ENCODE measurements around the gene PTGR3. TPM values are rescaled to one million over a fixed set of nuclear protein-coding genes. Genes with fewer than 3 reads are reported as not detected.

The PTGR3 gene
- total and polyA plus RNA-seq, 12 donors, result 8.8 to 40.2 (median 19.3) TPM

DNA sequence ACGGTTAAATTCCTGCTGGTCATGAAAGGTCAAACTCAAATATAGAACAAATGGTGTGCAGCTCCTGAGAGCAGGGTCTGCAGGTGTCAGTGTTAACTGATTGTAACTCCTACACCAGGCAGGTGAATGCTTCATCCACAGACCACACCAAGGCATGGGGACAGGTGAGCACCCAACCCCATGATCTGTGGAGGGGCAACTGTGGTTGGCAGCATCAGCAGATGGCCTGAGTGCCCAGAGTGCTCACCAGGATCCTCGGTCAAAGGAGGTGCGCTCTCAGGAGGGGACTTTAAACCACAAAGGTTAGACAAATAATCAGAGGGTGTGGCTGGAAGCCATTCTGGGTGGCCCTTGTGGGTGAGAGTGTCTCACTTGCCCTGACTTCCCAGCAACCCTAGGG is 44.5 kb downstream of the PTGR3 start:
- TF ChIP-seq, protein P1, sequence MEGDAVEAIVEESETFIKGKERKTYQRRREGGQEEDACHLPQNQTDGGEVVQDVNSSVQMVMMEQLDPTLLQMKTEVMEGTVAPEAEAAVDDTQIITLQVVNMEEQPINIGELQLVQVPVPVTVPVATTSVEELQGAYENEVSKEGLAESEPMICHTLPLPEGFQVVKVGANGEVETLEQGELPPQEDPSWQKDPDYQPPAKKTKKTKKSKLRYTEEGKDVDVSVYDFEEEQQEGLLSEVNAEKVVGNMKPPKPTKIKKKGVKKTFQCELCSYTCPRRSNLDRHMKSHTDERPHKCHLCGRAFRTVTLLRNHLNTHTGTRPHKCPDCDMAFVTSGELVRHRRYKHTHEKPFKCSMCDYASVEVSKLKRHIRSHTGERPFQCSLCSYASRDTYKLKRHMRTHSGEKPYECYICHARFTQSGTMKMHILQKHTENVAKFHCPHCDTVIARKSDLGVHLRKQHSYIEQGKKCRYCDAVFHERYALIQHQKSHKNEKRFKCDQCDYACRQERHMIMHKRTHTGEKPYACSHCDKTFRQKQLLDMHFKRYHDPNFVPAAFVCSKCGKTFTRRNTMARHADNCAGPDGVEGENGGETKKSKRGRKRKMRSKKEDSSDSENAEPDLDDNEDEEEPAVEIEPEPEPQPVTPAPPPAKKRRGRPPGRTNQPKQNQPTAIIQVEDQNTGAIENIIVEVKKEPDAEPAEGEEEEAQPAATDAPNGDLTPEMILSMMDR (IDR thresholded peaks at IDR 0.05), result no peak
- no peak for TF ChIP-seq POLR2A (IDR thresholded peaks at IDR 0.05)
- Histone ChIP-seq H3K4me3 (no peak overlapping the region), H3K36me3 (replicated peaks in 1 of 2) (no peaks in the 10 kb centered on the region), H3K4me1 (replicated peaks in 1 of 2) (peaks cover 0 to 5% of the 10 kb centered on the region in 2 donors), H3K27ac (no peak overlapping the region), H3K27me3 (no peaks in the 10 kb centered on the region), H3K9me3 (replicated peaks in 1 of 3) (no peaks in the 10 kb centered on the region)
- intact Hi-C loops (cut with DNase I), result no loop called here
- 90 to 100% (median 96%) methylated on average over 1 to 3 of the region's 3 CpGs for WGBS, 4 donors
- DNase-seq, result no peak

DNA sequence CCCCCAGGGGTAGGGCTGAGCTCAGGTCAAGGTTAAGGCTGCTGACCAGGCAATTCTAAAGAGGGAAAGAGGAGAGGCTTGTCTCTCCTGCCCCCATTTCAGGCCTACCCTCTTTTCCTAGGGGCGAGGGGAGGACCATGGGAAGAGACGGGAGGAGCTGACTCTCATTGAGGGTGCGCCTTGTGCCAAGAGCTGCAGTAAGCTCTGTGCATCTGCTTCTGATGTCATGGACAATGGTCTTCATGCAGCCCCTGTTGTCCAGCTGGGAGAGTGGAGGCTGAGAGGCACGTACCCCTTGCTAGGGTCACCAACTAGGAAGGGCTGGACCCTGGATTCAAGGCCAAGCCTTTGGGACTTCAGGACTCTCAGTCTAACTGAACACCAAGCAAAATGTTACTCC is 45.2 kb downstream of the PTGR3 start:
- WGBS, 4 donors, result 81 to 98% (median 87%) methylated on average over 3 to 4 of the region's 4 CpGs
- Histone ChIP-seq H3K4me1 (replicated peaks in 1 of 2) (peaks cover 0 to 5% of the 10 kb centered on the region in 2 donors), H3K27ac (no peak overlapping the region), H3K36me3 (replicated peaks in 1 of 2) (no peaks in the 10 kb centered on the region), H3K4me3 (no peak overlapping the region), H3K9me3 (replicated peaks in 1 of 3) (no peaks in the 10 kb centered on the region), H3K27me3 (no peaks in the 10 kb centered on the region)
- peak in 1 of 7 donors; percentile 36 for DNase-seq
- intact Hi-C loops (cut with DNase I), result no loop called here
- TF ChIP-seq, protein P1 (IDR thresholded peaks at IDR 0.05), result no peak
- no peak for TF ChIP-seq POLR2A (IDR thresholded peaks at IDR 0.05)

DNA sequence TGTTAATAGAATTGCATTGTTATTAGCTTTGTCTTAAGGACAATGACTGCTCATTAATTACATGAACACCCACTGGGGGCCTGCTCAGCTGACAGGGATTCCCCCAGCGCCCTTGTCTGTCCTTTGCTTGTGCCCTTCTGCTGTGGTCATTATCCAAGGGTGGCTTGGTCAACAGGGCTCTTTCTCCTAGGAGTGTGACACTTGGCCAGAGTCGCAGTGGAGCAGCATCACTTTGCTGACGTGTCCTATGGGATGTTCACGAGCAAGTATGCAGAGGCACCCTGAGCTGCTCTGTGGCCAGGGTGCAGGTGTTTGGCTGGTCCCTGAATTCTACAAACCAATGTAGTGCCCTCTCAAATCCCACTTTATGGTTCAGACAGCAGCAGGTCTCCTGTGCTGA is 46.0 kb downstream of the PTGR3 start:
- Histone ChIP-seq H3K9me3 (replicated peaks in 1 of 3) (no peaks in the 10 kb centered on the region), H3K4me1 (replicated peaks in 1 of 2) (peaks cover 0 to 5% of the 10 kb centered on the region in 2 donors), H3K4me3 (no peak overlapping the region), H3K36me3 (replicated peaks in 1 of 2) (no peaks in the 10 kb centered on the region), H3K27ac (no peak overlapping the region), H3K27me3 (no peaks in the 10 kb centered on the region)
- no peak for TF ChIP-seq POLR2A (IDR thresholded peaks at IDR 0.05)
- TF ChIP-seq, protein P1 (IDR thresholded peaks at IDR 0.05), result no peak
- 93 to 98% (median 95%) methylated on average over 1 to 4 of the region's 4 CpGs for WGBS, 4 donors
- DNase-seq, result peak in 1 of 7 donors; percentile 35
- intact Hi-C loops (cut with DNase I), result no loop called here

DNA sequence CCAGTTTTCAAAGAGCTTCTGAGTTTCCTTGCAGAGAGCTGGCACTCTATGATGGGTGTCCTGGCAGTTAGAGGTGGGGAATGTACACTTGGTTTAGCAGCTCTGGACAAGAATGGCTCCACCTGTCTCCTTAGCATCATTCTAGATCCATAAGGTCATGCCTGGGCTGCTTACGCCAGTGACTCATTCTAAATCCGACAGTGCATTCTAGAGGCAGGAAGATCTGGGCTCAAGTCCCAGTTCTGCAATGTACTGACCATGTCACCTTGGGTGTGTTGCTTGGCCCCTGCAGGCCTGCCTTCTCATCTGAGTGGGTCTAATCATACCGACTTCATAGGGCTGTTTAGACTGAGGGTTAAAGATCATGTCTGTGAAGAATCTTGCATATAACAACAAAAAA is 46.5 kb downstream of the PTGR3 start:
- peak in 1 of 7 donors; percentile 42 for DNase-seq
- no peak for TF ChIP-seq POLR2A (IDR thresholded peaks at IDR 0.05)
- TF ChIP-seq, protein P1 (IDR thresholded peaks at IDR 0.05), result no peak
- no peaks in the 10 kb centered on the region for H3K9me3 ChIP-seq (replicated peaks in 1 of 3)
- H3K36me3 ChIP-seq (replicated peaks in 1 of 2), result no peaks in the 10 kb centered on the region
- no peak overlapping the region for H3K27ac ChIP-seq
- no peak overlapping the region for H3K4me3 ChIP-seq
- H3K27me3 ChIP-seq, result no peaks in the 10 kb centered on the region
- H3K4me1 ChIP-seq (replicated peaks in 1 of 2), result peaks cover 0 to 5% of the 10 kb centered on the region in 2 donors
- intact Hi-C loops (cut with DNase I), result no loop called here
- WGBS, 4 donors, result 54 to 64% (median 58%) methylated on average over 2 to 3 of the region's 3 CpGs
